PC-9 (cell line): ENCODE results near the gene CCDC86. TPM values are rescaled to one million over a fixed set of nuclear protein-coding genes. Genes with fewer than 3 reads are reported as not detected.
"Not testable (repeated sequence)": the region's sequence is repeated elsewhere in the genome, so short reads cannot be mapped to it uniquely, and the experiment has no call there.

ENCODE experiments used
- BruUV-seq: library from RNA; stranded (reverse); fragments of 400-500 nt; replicated peaks from 2 replicates; lab custom pipeline; 2021; lab: Mats Ljungman, UMichigan
- CTCF ChIA-PET: fragments of 300-600 bp; sonication (Branson Sonifier 250); formaldehyde crosslinking; loops from one replicate; lab custom pipeline; 2022; ENCODE audit warnings: antibody characterized with exemption; lab: Charles Lee
- POLR2A ChIA-PET: fragments of 300-600 bp; sonication (Branson Sonifier 250); formaldehyde crosslinking; loops from one replicate; lab custom pipeline; 2022; ENCODE audit warnings: antibody characterized with exemption; ENCODE audit not compliant: unreplicated experiment; lab: Charles Lee
- DNase-seq, 2 experiments: peaks; one replicate each; pipeline versions ENCODE4 v3.0.0 to v3.0.0-alpha.2; 2015 to 2022; ENCODE audit warnings: mixed read lengths in 1 of 2
- H2AFZ ChIP-seq: fragments of 200-600 bp; sonication (generic); 2 replicates; pipeline ENCODE4 v1.8.1; 2017; ENCODE audit warnings: antibody characterized with exemption
- H3F3A ChIP-seq: fragments of 200-600 bp; sonication (generic); 2 replicates; pipeline ENCODE4 v1.8.1; 2017; ENCODE audit warnings: antibody characterized with exemption, mild to moderate bottlenecking, low read depth; ENCODE audit not compliant: insufficient read depth
- H3K27ac ChIP-seq: fragments of 200-600 bp; sonication (generic); 2 replicates; pipeline ENCODE4 v1.6.1; 2016; ENCODE audit warnings: mixed run types
- H3K27me3 ChIP-seq: fragments of 200-600 bp; sonication (generic); 2 replicates; pipeline ENCODE4 v1.6.1; 2016; ENCODE audit warnings: low read depth, mixed run types; ENCODE audit not compliant: insufficient read depth
- H3K36me3 ChIP-seq: fragments of 200-600 bp; sonication (generic); 2 replicates; pipeline ENCODE4 v1.6.1; 2016; ENCODE audit warnings: low read depth, mixed run types
- H3K4me1 ChIP-seq: fragments of 200-600 bp; sonication (generic); replicated peaks from 2 replicates; pipeline ENCODE4 v1.6.1; 2016; ENCODE audit warnings: mixed run types; ENCODE audit not compliant: insufficient read depth
- H3K4me2 ChIP-seq: fragments of 200-600 bp; sonication (generic); 2 replicates; pipeline ENCODE4 v1.6.1; 2017; ENCODE audit warnings: mixed run types
- H3K4me3 ChIP-seq: fragments of 200-600 bp; sonication (generic); 2 replicates; pipeline ENCODE4 v1.6.1; 2016; ENCODE audit warnings: mixed run types
- H3K79me2 ChIP-seq: fragments of 200-600 bp; sonication (generic); 2 replicates; pipeline ENCODE4 v1.6.1; 2017; ENCODE audit warnings: low read depth, mixed run types
- H3K9me2 ChIP-seq: fragments of 200-600 bp; sonication (generic); 2 replicates; pipeline ENCODE4 v1.8.1; 2017; ENCODE audit warnings: mild to moderate bottlenecking; ENCODE audit not compliant: insufficient read depth
- H3K9me3 ChIP-seq: fragments of 200-600 bp; sonication (generic); 2 replicates; pipeline ENCODE4 v1.8.1; 2016; ENCODE audit warnings: low read depth; ENCODE audit not compliant: insufficient read depth
- H4K20me1 ChIP-seq: fragments of 200-600 bp; sonication (generic); 2 replicates; pipeline ENCODE4 v1.8.1; 2017; ENCODE audit not compliant: insufficient read depth
- CTCF ChIP-seq: fragments of 200-600 bp; sonication (generic); conservative IDR thresholded peaks from 2 replicates; pipeline ENCODE4 v1.6.1; 2017; ENCODE audit warnings: mixed run types, antibody characterized with exemption, mild to moderate bottlenecking, moderate library complexity
- EZH2 ChIP-seq: fragments of 200-600 bp; sonication (generic); IDR thresholded peaks from 2 replicates; pipeline ENCODE4 v1.8.0; 2017; ENCODE audit warnings: antibody characterized with exemption, low read depth
- intact Hi-C: fragments of 100-400 bp; cut with micrococcal nuclease; formaldehyde crosslinking; loops from one replicate; pipeline ENCODE4 v1.10.0; 2022; ENCODE audit not compliant: unreplicated experiment
- total RNA-seq: library from RNA; stranded (reverse); gene quantifications from 2 replicates; pipeline ENCODE4 v1.2.3, GENCODE V29; 2021

CCDC86 gene
- total RNA-seq, 1 experiment from 2014 or later = 35.6 TPM

DNA sequence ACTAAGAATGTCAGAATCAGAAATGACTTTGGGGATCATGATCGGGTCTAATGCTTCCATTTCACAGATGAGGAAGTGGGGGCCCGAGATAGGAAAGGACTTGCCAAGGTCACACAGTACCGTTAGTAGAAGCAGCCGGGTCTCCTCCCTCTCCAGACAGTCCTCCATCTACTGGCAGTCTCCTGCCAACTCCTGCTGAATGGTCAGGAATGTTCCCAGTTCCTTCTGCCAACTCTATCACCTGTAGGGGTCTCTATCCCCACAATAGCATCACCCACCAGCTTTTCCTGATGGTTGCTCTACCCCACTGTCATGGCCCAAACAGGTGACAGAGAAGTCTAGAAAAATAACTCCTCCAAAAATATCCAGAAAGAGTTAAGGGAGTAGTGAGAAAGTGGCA is 23.9 kb upstream of the CCDC86 start:
- Histone ChIP-seq H3K4me2 (no peak overlapping the region), H2AFZ (no peak overlapping the region), H3K9me2 (no peaks in the 10 kb centered on the region), H3K79me2 (no peaks in the 10 kb centered on the region), H4K20me1 (no peaks in the 10 kb centered on the region), H3K9me3 (peaks cover 5% of the 10 kb centered on the region), H3K4me1 (no peaks in the 10 kb centered on the region), H3K4me3 (no peak overlapping the region), H3F3A (no peaks in the 10 kb centered on the region), H3K27me3 (peaks cover 69% of the 10 kb centered on the region), H3K36me3 (no peaks in the 10 kb centered on the region), H3K27ac (no peak overlapping the region)
- DNase-seq = no peak
- BruUV-seq = no TSS peak
- CTCF ChIA-PET = interaction anchor here (0.5 to 0.6 kb wide), 2 partner anchors 690 to 1082 kb away, joined by 3 to 6 read pairs; no protein-coding TSS in a partner anchor
- POLR2A ChIA-PET = interaction anchor here (0.8 kb wide), 1 partner anchor 51 kb away, joined by 5 read pairs; no protein-coding TSS in a partner anchor
- TF ChIP-seq EZH2 (no peak), CTCF (no peak)
- intact Hi-C loops = no loop called here

GRCh38 chr11:60821827-60822599 is 19.9 kb upstream of the CCDC86 start:
- no peaks in the 10 kb centered on the region for H3K36me3 ChIP-seq
- no peak for DNase-seq
- POLR2A ChIA-PET = no interaction called here
- no peaks in the 10 kb centered on the region for H3K79me2 ChIP-seq
- TF ChIP-seq EZH2 (no peak), CTCF (no peak)
- intact Hi-C loops = no loop called here
- H3K27me3 ChIP-seq = peaks cover 70% of the 10 kb centered on the region
- no peaks in the 10 kb centered on the region for H3K9me2 ChIP-seq
- no peaks in the 10 kb centered on the region for H3K9me3 ChIP-seq
- no TSS peak for BruUV-seq
- H2AFZ ChIP-seq = no peak overlapping the region
- no peak overlapping the region for H3K4me2 ChIP-seq
- CTCF ChIA-PET = no interaction called here
- H3K4me1 ChIP-seq = no peaks in the 10 kb centered on the region
- H3F3A ChIP-seq = no peaks in the 10 kb centered on the region
- H3K4me3 ChIP-seq = no peak overlapping the region
- H4K20me1 ChIP-seq = no peaks in the 10 kb centered on the region
- H3K27ac ChIP-seq = no peak overlapping the region

DNA sequence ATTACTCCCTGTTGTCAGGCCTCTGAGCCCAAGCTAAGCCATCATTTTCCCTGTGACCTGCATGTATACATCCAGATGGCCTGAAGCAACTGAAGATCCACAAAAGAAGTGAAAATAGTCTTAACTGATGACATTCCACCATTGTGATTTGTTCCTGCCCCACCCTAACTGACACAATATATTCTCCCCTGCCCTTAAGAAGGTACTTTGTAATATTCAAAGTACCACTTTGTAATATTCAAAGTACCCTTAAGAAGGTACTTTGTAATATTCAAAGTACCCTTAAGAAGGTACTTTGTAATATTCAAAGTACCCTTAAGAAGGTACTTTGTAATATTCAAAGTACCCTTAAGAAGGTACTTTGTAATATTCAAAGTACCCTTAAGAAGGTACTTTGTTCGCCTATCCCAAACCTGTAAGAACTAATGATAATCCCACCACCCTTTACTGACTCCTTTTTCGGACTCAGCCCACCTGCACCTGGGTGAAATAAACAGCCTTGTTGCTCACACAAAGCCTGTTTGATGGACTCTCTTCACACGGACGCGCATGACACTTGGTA is 18.1 kb upstream of the CCDC86 start:
- H3K4me3 ChIP-seq, H3F3A ChIP-seq, POLR2A ChIA-PET, H3K36me3 ChIP-seq, H3K4me2 ChIP-seq, H4K20me1 ChIP-seq, H3K79me2 ChIP-seq, H3K9me3 ChIP-seq, DNase-seq, CTCF ChIA-PET, H3K9me2 ChIP-seq, intact Hi-C loops, BruUV-seq, H3K27ac ChIP-seq, H3K4me1 ChIP-seq, H2AFZ ChIP-seq: not testable (repeated sequence)
- peaks cover 68% of the 10 kb centered on the region for H3K27me3 ChIP-seq
